RWPE2 (cell line): ENCODE data around the gene TTYH1.

Experiments
- ATAC-seq: fragments of 200-7000 bp; cut with Tn5 transposase; 3 replicates; pipeline ENCODE4 v1.9.1; 2021; ENCODE audit warnings: low read depth
- DNase-seq: peaks from one replicate; pipeline ENCODE4 v3.0.0-alpha.2; 2020; ENCODE audit warnings: low spot score
- H3K27ac ChIP-seq: fragments of 450-650 bp; 2 replicates; pipeline ENCODE4 v1.5.1; 2017; ENCODE audit warnings: mild to moderate bottlenecking; ENCODE audit not compliant: poor library complexity, severe bottlenecking
- H3K27me3 ChIP-seq: fragments of 250-450 bp; sonication (Bioruptor Pico); 2 replicates; pipeline ENCODE4 v1.5.1; 2021; ENCODE audit warnings: mild to moderate bottlenecking, moderate library complexity; ENCODE audit not compliant: insufficient read depth, poor library complexity, severe bottlenecking
- H3K36me3 ChIP-seq: fragments of 250-450 bp; sonication (Bioruptor Pico); 2 replicates; pipeline ENCODE4 v1.5.1; 2020; ENCODE audit warnings: low read depth, mild to moderate bottlenecking, moderate library complexity
- H3K4me1 ChIP-seq: fragments of 250-450 bp; sonication (Bioruptor Pico); 2 replicates; pipeline ENCODE4 v1.5.1; 2021; ENCODE audit warnings: mild to moderate bottlenecking, moderate library complexity; ENCODE audit not compliant: insufficient read depth, poor library complexity, severe bottlenecking
- H3K4me3 ChIP-seq: fragments of 250-450 bp; sonication (Bioruptor Pico); 2 replicates; pipeline ENCODE4 v1.5.1; 2021; ENCODE audit warnings: mild to moderate bottlenecking, moderate library complexity; ENCODE audit not compliant: severe bottlenecking
- H3K9me3 ChIP-seq: fragments of 250-450 bp; sonication (Bioruptor Pico); 2 replicates; pipeline ENCODE4 v1.5.1; 2021; ENCODE audit warnings: mild to moderate bottlenecking, moderate library complexity; ENCODE audit not compliant: severe bottlenecking
- CTCF ChIP-seq: fragments of 450-650 bp; IDR thresholded peaks from one replicate; pipeline ENCODE4 v1.5.1; 2017; ENCODE audit warnings: mild to moderate bottlenecking, moderate library complexity; ENCODE audit not compliant: poor library complexity, severe bottlenecking

The TTYH1 gene

GRCh38 chr19:54484451-54484850, 69.2 kb downstream of the TTYH1 start:
- Histone ChIP-seq H3K27ac (no peak overlapping the region), H3K4me3 (no peak overlapping the region), H3K4me1 (no peaks in the 10 kb centered on the region), H3K36me3 (no peaks in the 10 kb centered on the region), H3K27me3 (peaks cover 4% of the 10 kb centered on the region), H3K9me3 (no peaks in the 10 kb centered on the region)
- TF ChIP-seq CTCF = no peak
- DNase-seq (no peak), ATAC-seq (no peak)

GRCh38 chr19:54485851-54486250, 70.6 kb downstream of the TTYH1 start:
- no peaks in the 10 kb centered on the region for H3K4me1 ChIP-seq
- no peak for TF ChIP-seq CTCF
- no peaks in the 10 kb centered on the region for H3K9me3 ChIP-seq
- H3K4me3 ChIP-seq = no peak overlapping the region
- ATAC-seq (no peak), DNase-seq (no peak)
- H3K27me3 ChIP-seq = peaks cover 4% of the 10 kb centered on the region
- no peak overlapping the region for H3K27ac ChIP-seq
- no peaks in the 10 kb centered on the region for H3K36me3 ChIP-seq
